ENCODE results near the gene NDUFB10.

NDUFB10 gene

GRCh38 chr16:1959269-1960039, at the start of gene NDUFB10:
TSS of gene NDUFB10 (plus strand) at chr16:1959538. CDS start at chr16:1959625, 87 bp downstream.
- no peak for TF ChIP-seq JUND (IDR thresholded peaks at IDR 0.05; ENCODE audit: low read depth)
- in situ Hi-C loops (cut with HindIII; ENCODE audit: low pct_unique_long_range_greater_than_20kb, low sequenced_read_pairs): no loop called here
- peak; percentile 74 to 94 for DNase-seq (ENCODE audit: low read depth in 1 of 2, low spot score in 1 of 2)

- in situ Hi-C loops (cut with HindIII; ENCODE audit: low pct_unique_long_range_greater_than_20kb, low sequenced_read_pairs): no loop called here
- DNase-seq (ENCODE audit: low read depth in 1 of 2, low spot score in 1 of 2): peak in 1 of 2 experiments; percentile 55
- TF ChIP-seq JUND (IDR thresholded peaks at IDR 0.05; ENCODE audit: low read depth): no peak
These were observed 49.6 kb upstream of the NDUFB10 start for GRCh38 chr16:1909561-1910231.

- no peak for TF ChIP-seq JUND (IDR thresholded peaks at IDR 0.05; ENCODE audit: low read depth)
- in situ Hi-C loops (cut with HindIII; ENCODE audit: low pct_unique_long_range_greater_than_20kb, low sequenced_read_pairs): no loop called here
- DNase-seq (ENCODE audit: low read depth in 1 of 2, low spot score in 1 of 2): no peak
These were observed 47.7 kb upstream of the NDUFB10 start for GRCh38 chr16:1911467-1912214.

GRCh38 chr16:1912215-1912543, 47.2 kb upstream of the NDUFB10 start:
- in situ Hi-C loops (cut with HindIII; ENCODE audit: low pct_unique_long_range_greater_than_20kb, low sequenced_read_pairs): no loop called here
- no peak for TF ChIP-seq JUND (IDR thresholded peaks at IDR 0.05; ENCODE audit: low read depth)
- DNase-seq (ENCODE audit: low read depth in 1 of 2, low spot score in 1 of 2): no peak

- in situ Hi-C loops (cut with HindIII; ENCODE audit: low pct_unique_long_range_greater_than_20kb, low sequenced_read_pairs): no loop called here
- DNase-seq (ENCODE audit: low read depth in 1 of 2, low spot score in 1 of 2): peak in 1 of 2 experiments; percentile 64
- TF ChIP-seq JUND (IDR thresholded peaks at IDR 0.05; ENCODE audit: low read depth): no peak
These were observed 45.8 kb upstream of the NDUFB10 start for GRCh38 chr16:1913327-1914083.

DNA sequence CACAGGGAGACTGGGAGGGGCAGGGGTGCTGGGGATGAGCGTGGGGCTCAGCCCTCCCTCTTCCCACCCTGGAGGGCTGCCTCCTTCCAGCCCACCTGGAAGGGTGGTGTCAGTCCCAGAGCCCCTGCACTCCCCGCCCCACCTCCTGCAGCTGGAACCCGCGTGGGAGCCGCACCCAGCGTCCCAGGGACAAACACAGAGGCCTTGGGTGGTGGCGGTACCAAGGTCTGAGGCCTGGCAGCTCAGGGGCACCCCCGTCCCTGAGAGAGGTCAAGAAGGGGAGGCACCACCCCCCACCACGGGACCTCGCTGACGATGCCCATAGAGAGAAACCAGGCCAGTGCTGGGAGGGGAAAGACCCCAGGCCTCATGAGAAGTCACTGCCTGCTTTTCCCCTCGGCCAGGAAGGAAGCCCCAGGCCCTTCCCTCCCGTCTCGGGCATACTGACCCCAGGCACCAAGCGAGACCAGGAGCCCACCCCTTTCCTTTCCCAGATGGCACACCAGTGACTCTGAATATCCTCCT, 45.2 kb upstream of the NDUFB10 start:
- TF ChIP-seq JUND (IDR thresholded peaks at IDR 0.05; ENCODE audit: low read depth): no peak
- DNase-seq (ENCODE audit: low read depth in 1 of 2, low spot score in 1 of 2): no peak
- in situ Hi-C loops (cut with HindIII; ENCODE audit: low pct_unique_long_range_greater_than_20kb, low sequenced_read_pairs): no loop called here

DNA sequence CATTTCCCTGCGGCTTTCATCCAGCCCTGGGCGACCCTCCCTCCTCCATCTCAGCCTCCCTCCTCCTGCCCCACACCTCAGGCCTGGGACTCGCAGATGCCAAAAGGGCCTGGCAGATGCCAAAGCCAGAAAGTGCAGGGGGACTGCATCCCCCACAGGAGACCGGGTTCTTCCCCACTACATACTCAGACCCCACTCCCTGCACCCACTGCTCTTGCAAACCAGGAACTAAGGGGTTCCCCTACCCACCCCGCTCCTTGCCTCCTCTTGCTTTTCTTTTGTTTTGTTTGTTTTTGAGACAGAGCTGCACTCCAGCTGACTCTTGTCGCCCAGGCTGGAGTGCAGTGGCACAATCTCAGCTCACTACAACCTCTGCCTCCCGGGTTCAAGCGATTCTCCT, 44.4 kb upstream of the NDUFB10 start:
- DNase-seq (ENCODE audit: low read depth in 1 of 2, low spot score in 1 of 2): no peak
- in situ Hi-C loops (cut with HindIII; ENCODE audit: low pct_unique_long_range_greater_than_20kb, low sequenced_read_pairs): no loop called here
- TF ChIP-seq JUND (IDR thresholded peaks at IDR 0.05; ENCODE audit: low read depth): no peak

GRCh38 chr16:1915732-1916639, 43.4 kb upstream of the NDUFB10 start:
- no peak for TF ChIP-seq JUND (IDR thresholded peaks at IDR 0.05; ENCODE audit: low read depth)
- in situ Hi-C loops (cut with HindIII; ENCODE audit: low pct_unique_long_range_greater_than_20kb, low sequenced_read_pairs): no loop called here

DNA sequence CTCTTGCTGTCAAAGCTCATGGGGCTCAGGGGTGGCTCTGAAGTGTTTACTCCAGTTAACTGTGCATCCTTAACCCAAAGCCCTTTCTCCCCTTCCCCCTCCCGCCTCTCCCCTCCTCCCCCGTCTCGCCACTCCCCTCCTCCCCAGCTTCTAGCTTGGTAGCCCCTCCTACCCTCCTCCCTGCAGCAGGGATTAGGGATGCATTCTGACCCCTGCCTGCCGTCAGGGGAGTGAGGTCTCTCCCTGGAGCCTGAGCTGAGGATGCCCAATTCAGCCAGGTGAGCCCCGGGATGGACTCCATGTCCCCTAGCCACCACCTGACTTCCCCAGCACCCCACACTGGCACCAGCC, 42.7 kb upstream of the NDUFB10 start:
- TF ChIP-seq JUND (IDR thresholded peaks at IDR 0.05; ENCODE audit: low read depth): no peak
- in situ Hi-C loops (cut with HindIII; ENCODE audit: low pct_unique_long_range_greater_than_20kb, low sequenced_read_pairs): no loop called here
- no peak for DNase-seq (ENCODE audit: low read depth in 1 of 2, low spot score in 1 of 2)

More at GRCh38 chr16:1915732-1916639, 43.4 kb upstream of the NDUFB10 start:
- DNase-seq (ENCODE audit: low read depth in 1 of 2, low spot score in 1 of 2): no peak

GRCh38 chr16:1917056-1917664, 42.2 kb upstream of the NDUFB10 start:
- DNase-seq (ENCODE audit: low read depth in 1 of 2, low spot score in 1 of 2): no peak
- no peak for TF ChIP-seq JUND (IDR thresholded peaks at IDR 0.05; ENCODE audit: low read depth)
- in situ Hi-C loops (cut with HindIII; ENCODE audit: low pct_unique_long_range_greater_than_20kb, low sequenced_read_pairs): no loop called here

Data from T47D (cell line).